HG02678 (cell line): ENCODE measurements around the gene SNX3.
"Not testable (repeated sequence)": the region's sequence is repeated elsewhere in the genome, so short reads cannot be mapped to it uniquely, and the experiment has no call there.

ENCODE experiments used
- ATAC-seq: cut with Tn5 transposase; IDR thresholded peaks from one replicate; pipeline ENCODE4 v1.9.1; 2021; ENCODE audit warnings: mild to moderate bottlenecking, moderate library complexity; ENCODE audit not compliant: unreplicated experiment

The SNX3 gene

GRCh38 chr6:108260809-108261569 is at the start of gene SNX3:
Gene SNX3, minus strand, starts transcription at chr6:108261040. Its CDS starts 119 bp downstream, at chr6:108260921.
- ATAC-seq, result peak; percentile 90

GRCh38 chr6:108309844-108310243 is 49.0 kb upstream of the SNX3 start:
- ATAC-seq, result no peak

GRCh38 chr6:108308641-108309040 is 47.8 kb upstream of the SNX3 start:
- ATAC-seq, result not testable (repeated sequence)

GRCh38 chr6:108304646-108305045 is 43.8 kb upstream of the SNX3 start:
- ATAC-seq, result no peak

- no peak for ATAC-seq
These were observed 41.5 kb upstream of the SNX3 start for GRCh38 chr6:108302386-108302785.

- ATAC-seq, result no peak
These were observed 34.8 kb upstream of the SNX3 start for GRCh38 chr6:108295676-108296075.

- ATAC-seq, result peak; percentile 91
These were observed 34.1 kb upstream of the SNX3 start, which contains the start of gene AFG1L for GRCh38 chr6:108294727-108295625. Gene AFG1L, plus strand, starts transcription at chr6:108295054. Its CDS starts 26 bp downstream, at chr6:108295080.

GRCh38 chr6:108294297-108294726 is 33.5 kb upstream of the SNX3 start:
- ATAC-seq, result peak; percentile 25

- ATAC-seq, result no peak
These were observed 32.9 kb upstream of the SNX3 start for GRCh38 chr6:108293527-108294296.

GRCh38 chr6:108292561-108292960 is 31.7 kb upstream of the SNX3 start:
- ATAC-seq, result not testable (repeated sequence)

GRCh38 chr6:108291091-108291490 is 30.3 kb upstream of the SNX3 start:
- ATAC-seq, result no peak

- ATAC-seq, result no peak
These were observed 27.9 kb upstream of the SNX3 start for GRCh38 chr6:108288742-108289141.

GRCh38 chr6:108287373-108287772 is 26.5 kb upstream of the SNX3 start:
- no peak for ATAC-seq

- no peak for ATAC-seq
These were observed 25.5 kb upstream of the SNX3 start for GRCh38 chr6:108286366-108286765.

- ATAC-seq, result no peak
These were observed 24.5 kb upstream of the SNX3 start for GRCh38 chr6:108285381-108285780.

GRCh38 chr6:108277831-108278230 is 17.0 kb upstream of the SNX3 start:
- ATAC-seq, result no peak

GRCh38 chr6:108277295-108277694 is 16.5 kb upstream of the SNX3 start:
- ATAC-seq, result no peak

GRCh38 chr6:108275976-108276375 is 15.1 kb upstream of the SNX3 start:
- ATAC-seq, result no peak

- no peak for ATAC-seq
These were observed 13.7 kb upstream of the SNX3 start for GRCh38 chr6:108274546-108274945.

GRCh38 chr6:108269955-108270354 is 9.1 kb upstream of the SNX3 start:
- not testable (repeated sequence) for ATAC-seq

GRCh38 chr6:108268845-108269244 is 8.0 kb upstream of the SNX3 start:
- no peak for ATAC-seq
